ENCODE data around the gene EIF5A2.
"Not testable (repeated sequence)": the region's sequence is repeated elsewhere in the genome, so short reads cannot be mapped to it uniquely, and the experiment has no call there.

Gene EIF5A2

GRCh38 chr3:170942011-170942410, 33.6 kb upstream of the EIF5A2 start:
- H3K4me3 ChIP-seq (replicated peaks; ENCODE audit: low read depth, low read length): no peak overlapping the region
- DNase-seq (ENCODE audit: extremely low read depth, low read depth): no peak
- TF ChIP-seq CTCF (IDR thresholded peaks at IDR 0.05; ENCODE audit: low read depth, low read length, missing control alignments): no peak

GRCh38 chr3:170941551-170941950, 33.1 kb upstream of the EIF5A2 start:
- no peak for DNase-seq (ENCODE audit: extremely low read depth, low read depth)
- no peak for TF ChIP-seq CTCF (IDR thresholded peaks at IDR 0.05; ENCODE audit: low read depth, low read length, missing control alignments)
- no peak overlapping the region for H3K4me3 ChIP-seq (replicated peaks; ENCODE audit: low read depth, low read length)

- not testable (repeated sequence) for H3K4me3 ChIP-seq (replicated peaks; ENCODE audit: low read depth, low read length); DNase-seq (ENCODE audit: extremely low read depth, low read depth)
Observed at GRCh38 chr3:170933039-170933438, 24.6 kb upstream of the EIF5A2 start.

- H3K4me3 ChIP-seq (replicated peaks; ENCODE audit: low read depth, low read length); DNase-seq (ENCODE audit: extremely low read depth, low read depth): not testable (repeated sequence)
Observed at GRCh38 chr3:170923553-170923952, 15.1 kb upstream of the EIF5A2 start.

- H3K4me3 ChIP-seq (replicated peaks; ENCODE audit: low read depth, low read length): no peak overlapping the region
- DNase-seq (ENCODE audit: extremely low read depth, low read depth): no peak
- no peak for TF ChIP-seq CTCF (IDR thresholded peaks at IDR 0.05; ENCODE audit: low read depth, low read length, missing control alignments)
Observed at GRCh38 chr3:170918715-170919114, 10.3 kb upstream of the EIF5A2 start.

GRCh38 chr3:170914690-170915089, 6.3 kb upstream of the EIF5A2 start:
- no peak for DNase-seq (ENCODE audit: extremely low read depth, low read depth)
- TF ChIP-seq CTCF (IDR thresholded peaks at IDR 0.05; ENCODE audit: low read depth, low read length, missing control alignments): no peak

GRCh38 chr3:170914212-170914611, 5.8 kb upstream of the EIF5A2 start:
- TF ChIP-seq CTCF (IDR thresholded peaks at IDR 0.05; ENCODE audit: low read depth, low read length, missing control alignments): no peak
- DNase-seq (ENCODE audit: extremely low read depth, low read depth): no peak
- no peak overlapping the region for H3K4me3 ChIP-seq (replicated peaks; ENCODE audit: low read depth, low read length)

More at GRCh38 chr3:170914690-170915089, 6.3 kb upstream of the EIF5A2 start:
- no peak overlapping the region for H3K4me3 ChIP-seq (replicated peaks; ENCODE audit: low read depth, low read length)

- TF ChIP-seq CTCF (IDR thresholded peaks at IDR 0.05; ENCODE audit: low read depth, low read length, missing control alignments): no peak
- DNase-seq (ENCODE audit: extremely low read depth, low read depth): no peak
- no peak overlapping the region for H3K4me3 ChIP-seq (replicated peaks; ENCODE audit: low read depth, low read length)
Observed at GRCh38 chr3:170911051-170911450, 2.6 kb upstream of the EIF5A2 start.

All from HFF-Myc (cell line).